OCI-LY7 (cell line): ENCODE results near the gene TSPAN7. TPM values are rescaled to one million over a fixed set of nuclear protein-coding genes. Genes with fewer than 3 reads are reported as not detected.

Experiments used
- BruUV-seq: library from RNA; stranded (reverse); fragments of 400-500 nt; replicated peaks from 2 replicates; lab custom pipeline; 2021; lab: Mats Ljungman, UMichigan
- CTCF ChIA-PET: fragments of 300-600 bp; sonication (Branson Sonifier 250); formaldehyde crosslinking; loops from one replicate; lab custom pipeline; 2022; ENCODE audit warnings: antibody characterized with exemption; ENCODE audit not compliant: unreplicated experiment; lab: Charles Lee
- POLR2A ChIA-PET: fragments of 300-600 bp; sonication (Branson Sonifier 250); formaldehyde crosslinking; loops from one replicate; lab custom pipeline; 2022; ENCODE audit warnings: antibody characterized with exemption; lab: Charles Lee
- DNase-seq: peaks from one replicate; pipeline ENCODE4 v3.0.0-alpha.2; 2015; ENCODE audit warnings: low spot score
- H2AFZ ChIP-seq: fragments of 200-600 bp; sonication (generic), shearing (Covaris generic); 2 replicates; pipeline ENCODE4 v1.6.1; 2014; ENCODE audit warnings: mild to moderate bottlenecking, antibody characterized with exemption, low read length, moderate library complexity
- H3K27ac ChIP-seq: fragments of 200-600 bp; sonication (generic); 2 replicates; pipeline ENCODE4 v1.5.1; 2014; ENCODE audit warnings: mixed run types, low read depth, mild to moderate bottlenecking, moderate library complexity, low read length, inconsistent platforms; ENCODE audit not compliant: poor library complexity, severe bottlenecking
- H3K36me3 ChIP-seq: fragments of 200-600 bp; sonication (generic); 2 replicates; pipeline ENCODE4 v1.6.1; 2014; ENCODE audit warnings: mild to moderate bottlenecking, antibody characterized with exemption, low read length, moderate library complexity, mixed read lengths; ENCODE audit not compliant: insufficient read depth
- H3K4me1 ChIP-seq: fragments of 200-600 bp; sonication (generic); 2 replicates; pipeline ENCODE4 v1.5.1; 2014; ENCODE audit warnings: mild to moderate bottlenecking, low read length; ENCODE audit not compliant: insufficient read depth, poor library complexity, severe bottlenecking
- H3K4me2 ChIP-seq: fragments of 200-600 bp; sonication (generic); 2 replicates; pipeline ENCODE4 v1.6.1; 2014; ENCODE audit warnings: mild to moderate bottlenecking, low read length
- H3K4me3 ChIP-seq: fragments of 200-600 bp; sonication (generic); 2 replicates; pipeline ENCODE4 v1.5.1; 2014; ENCODE audit warnings: mild to moderate bottlenecking, low read depth, low read length; ENCODE audit not compliant: poor library complexity, severe bottlenecking
- H3K79me2 ChIP-seq: fragments of 200-600 bp; sonication (generic); 2 replicates; pipeline ENCODE4 v1.6.1; 2016; ENCODE audit warnings: low read depth, mild to moderate bottlenecking, low read length, moderate library complexity, mixed read lengths; ENCODE audit not compliant: insufficient read depth
- H3K9me2 ChIP-seq: fragments of 200-600 bp; sonication (generic); 2 replicates; pipeline ENCODE4 v1.6.1; 2016; ENCODE audit warnings: mild to moderate bottlenecking, low read length, mixed read lengths; ENCODE audit not compliant: insufficient read depth
- H3K9me3 ChIP-seq: fragments of 200-600 bp; sonication (generic); 2 replicates; pipeline ENCODE4 v1.6.1; 2014; ENCODE audit warnings: mild to moderate bottlenecking, mixed run types, low read length, mixed read lengths
- H4K20me1 ChIP-seq: fragments of 200-600 bp; sonication (generic); 2 replicates; pipeline ENCODE4 v1.6.1; 2014; ENCODE audit warnings: mild to moderate bottlenecking, antibody characterized with exemption, low read length, moderate library complexity, mixed read lengths; ENCODE audit not compliant: insufficient read depth
- EZH2phosphoT487 ChIP-seq: fragments of 200-600 bp; sonication (generic); IDR thresholded peaks from 2 replicates; pipeline ENCODE4 v1.6.1; 2018; ENCODE audit warnings: low read depth, borderline replicate concordance, mild to moderate bottlenecking, mixed run types, antibody characterized with exemption, low read length, moderate library complexity, mixed read lengths
- intact Hi-C: fragments of 100-400 bp; cut with micrococcal nuclease; formaldehyde crosslinking; loops from one replicate; pipeline ENCODE4 v1.10.0; 2022; ENCODE audit not compliant: unreplicated experiment
- total RNA-seq, 2 experiments: library from RNA; depleted of rRNA in 1 of 2; stranded (reverse); fragments of >200 nt in 1 of 2; shearing (Covaris generic) in 1 of 2; gene quantifications; 2 replicates each; pipeline ENCODE4 v1.2.3, GENCODE V29; 2014 to 2022
- TF ChIP-seq, protein P1 (sequence below): fragments of 200-600 bp; sonication (generic); conservative IDR thresholded peaks from 2 replicates; pipeline ENCODE4 v1.5.1; 2014; ENCODE audit warnings: mild to moderate bottlenecking, antibody characterized with exemption, low read length, moderate library complexity, mixed read lengths

The TSPAN7 gene
- total RNA-seq, 2 experiments from 2014 or later, result not detected

DNA sequence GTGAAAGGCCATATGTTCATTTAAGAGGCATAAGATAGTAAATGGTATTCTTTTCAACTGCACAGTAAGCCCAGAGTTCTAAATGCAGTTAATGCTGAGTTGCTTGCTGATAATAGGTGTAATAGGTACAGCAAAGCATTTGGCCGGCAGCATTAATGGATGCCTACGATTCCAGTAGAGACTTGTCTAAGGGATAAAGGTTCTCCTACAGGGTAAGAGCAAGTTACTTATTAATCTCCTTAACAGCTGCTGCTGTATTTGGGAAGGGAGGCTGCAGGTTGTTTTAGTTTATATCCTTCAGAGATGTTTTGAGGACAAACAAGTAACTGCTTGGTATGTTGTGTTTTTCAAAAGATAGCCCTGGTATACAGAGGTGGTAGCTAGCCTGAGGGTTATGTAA lies 16.8 kb downstream of the TSPAN7 start:
- Histone ChIP-seq H3K4me1 (no peaks in the 10 kb centered on the region), H3K4me3 (no peak overlapping the region), H4K20me1 (no peaks in the 10 kb centered on the region), H3K9me2 (no peaks in the 10 kb centered on the region), H3K79me2 (no peaks in the 10 kb centered on the region), H3K36me3 (no peaks in the 10 kb centered on the region), H3K27ac (no peak overlapping the region), H3K4me2 (no peak overlapping the region), H2AFZ (no peak overlapping the region), H3K9me3 (no peaks in the 10 kb centered on the region)
- no peak for DNase-seq
- ChIA-PET CTCF (no interaction called here), POLR2A (interaction anchor here (0.5 kb wide), 1 partner anchor 78 kb away, joined by 3 read pairs; no protein-coding TSS in a partner anchor)
- BruUV-seq, result no TSS peak
- no peak for TF ChIP-seq EZH2phosphoT487
- TF ChIP-seq, protein P1, sequence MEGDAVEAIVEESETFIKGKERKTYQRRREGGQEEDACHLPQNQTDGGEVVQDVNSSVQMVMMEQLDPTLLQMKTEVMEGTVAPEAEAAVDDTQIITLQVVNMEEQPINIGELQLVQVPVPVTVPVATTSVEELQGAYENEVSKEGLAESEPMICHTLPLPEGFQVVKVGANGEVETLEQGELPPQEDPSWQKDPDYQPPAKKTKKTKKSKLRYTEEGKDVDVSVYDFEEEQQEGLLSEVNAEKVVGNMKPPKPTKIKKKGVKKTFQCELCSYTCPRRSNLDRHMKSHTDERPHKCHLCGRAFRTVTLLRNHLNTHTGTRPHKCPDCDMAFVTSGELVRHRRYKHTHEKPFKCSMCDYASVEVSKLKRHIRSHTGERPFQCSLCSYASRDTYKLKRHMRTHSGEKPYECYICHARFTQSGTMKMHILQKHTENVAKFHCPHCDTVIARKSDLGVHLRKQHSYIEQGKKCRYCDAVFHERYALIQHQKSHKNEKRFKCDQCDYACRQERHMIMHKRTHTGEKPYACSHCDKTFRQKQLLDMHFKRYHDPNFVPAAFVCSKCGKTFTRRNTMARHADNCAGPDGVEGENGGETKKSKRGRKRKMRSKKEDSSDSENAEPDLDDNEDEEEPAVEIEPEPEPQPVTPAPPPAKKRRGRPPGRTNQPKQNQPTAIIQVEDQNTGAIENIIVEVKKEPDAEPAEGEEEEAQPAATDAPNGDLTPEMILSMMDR, result no peak
- intact Hi-C loops, result no loop called here

DNA sequence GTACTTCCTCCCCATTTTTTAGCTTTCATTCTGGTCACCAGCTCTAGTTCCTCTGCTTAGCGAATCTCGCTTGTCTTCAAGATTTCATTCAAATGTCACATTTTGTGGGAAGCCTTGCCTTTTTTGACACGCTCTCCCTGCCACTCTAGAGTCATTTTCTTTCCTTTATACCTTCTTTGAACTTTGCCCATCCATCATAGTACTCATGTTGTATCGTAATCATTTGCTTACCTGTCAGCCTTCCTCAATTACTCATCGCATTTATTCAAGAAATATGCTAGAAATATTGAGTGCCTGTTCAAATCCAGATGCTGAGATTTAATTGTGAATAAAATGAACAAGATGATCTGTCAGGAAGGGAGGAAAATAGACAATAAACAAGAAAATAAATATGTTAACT lies 21.8 kb downstream of the TSPAN7 start:
- no TSS peak for BruUV-seq
- Histone ChIP-seq H3K4me3 (no peak overlapping the region), H3K4me2 (no peak overlapping the region), H2AFZ (no peak overlapping the region), H3K9me3 (no peaks in the 10 kb centered on the region), H3K27ac (no peak overlapping the region), H3K9me2 (no peaks in the 10 kb centered on the region), H3K36me3 (no peaks in the 10 kb centered on the region), H4K20me1 (no peaks in the 10 kb centered on the region), H3K79me2 (no peaks in the 10 kb centered on the region), H3K4me1 (no peaks in the 10 kb centered on the region)
- intact Hi-C loops, result no loop called here
- no peak for TF ChIP-seq EZH2phosphoT487
- TF ChIP-seq, protein P1, result no peak
- POLR2A ChIA-PET, result no interaction called here
- no peak for DNase-seq
- CTCF ChIA-PET, result no interaction called here

DNA sequence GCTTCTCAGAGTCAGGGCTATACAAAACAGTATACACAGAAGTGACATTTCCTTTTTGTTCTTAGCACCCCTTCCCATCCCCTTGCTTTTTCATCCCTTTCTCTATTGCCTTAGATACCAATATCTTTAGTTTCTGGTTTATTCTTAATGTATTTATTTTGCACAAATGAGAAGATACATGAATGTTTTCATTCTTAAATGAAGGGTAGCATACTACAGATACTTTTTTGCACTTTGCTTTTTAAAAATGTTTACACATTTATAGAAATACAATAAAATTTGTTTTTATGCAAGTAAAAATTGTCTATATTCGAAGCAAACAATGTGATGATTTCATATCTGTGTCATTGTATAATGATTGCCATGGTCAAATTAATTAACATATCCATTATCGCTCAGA lies 33.1 kb downstream of the TSPAN7 start:
- Histone ChIP-seq H2AFZ (no peak overlapping the region), H3K79me2 (no peaks in the 10 kb centered on the region), H3K27ac (no peak overlapping the region), H3K9me2 (no peaks in the 10 kb centered on the region), H4K20me1 (no peaks in the 10 kb centered on the region), H3K4me2 (no peak overlapping the region), H3K4me3 (no peak overlapping the region), H3K36me3 (no peaks in the 10 kb centered on the region), H3K4me1 (no peaks in the 10 kb centered on the region), H3K9me3 (no peaks in the 10 kb centered on the region)
- POLR2A ChIA-PET, result no interaction called here
- no peak for DNase-seq
- BruUV-seq, result no TSS peak
- intact Hi-C loops, result no loop called here
- TF ChIP-seq EZH2phosphoT487, result no peak
- TF ChIP-seq, protein P1, result no peak
- CTCF ChIA-PET, result no interaction called here
